ENCODE results near the gene APOA5. TPM values are rescaled to one million over a fixed set of nuclear protein-coding genes. Genes with fewer than 3 reads are reported as not detected.
A peak's percentile ranks its signal among the peaks of the same experiment; 100 is the strongest.
"Not testable (repeated sequence)": the region's sequence is repeated elsewhere in the genome, so short reads cannot be mapped to it uniquely, and the experiment has no call there.

Gene APOA5
- total RNA-seq, 1 donor from 2014 or later: 757 TPM

GRCh38 chr11:116777056-116777455, 14.6 kb downstream of the APOA5 start:
- DNase-seq (ENCODE audit: low spot score) (no peak), ATAC-seq (no peak)

GRCh38 chr11:116776522-116776984, 15.1 kb downstream of the APOA5 start:
- ATAC-seq: no peak
- no peak for DNase-seq (ENCODE audit: low spot score)

GRCh38 chr11:116775975-116776374, 15.7 kb downstream of the APOA5 start:
- ATAC-seq (no peak), DNase-seq (ENCODE audit: low spot score) (no peak)

GRCh38 chr11:116774661-116775060, 17.0 kb downstream of the APOA5 start:
- DNase-seq (ENCODE audit: low spot score) (no peak), ATAC-seq (peak; percentile 32)

DNA sequence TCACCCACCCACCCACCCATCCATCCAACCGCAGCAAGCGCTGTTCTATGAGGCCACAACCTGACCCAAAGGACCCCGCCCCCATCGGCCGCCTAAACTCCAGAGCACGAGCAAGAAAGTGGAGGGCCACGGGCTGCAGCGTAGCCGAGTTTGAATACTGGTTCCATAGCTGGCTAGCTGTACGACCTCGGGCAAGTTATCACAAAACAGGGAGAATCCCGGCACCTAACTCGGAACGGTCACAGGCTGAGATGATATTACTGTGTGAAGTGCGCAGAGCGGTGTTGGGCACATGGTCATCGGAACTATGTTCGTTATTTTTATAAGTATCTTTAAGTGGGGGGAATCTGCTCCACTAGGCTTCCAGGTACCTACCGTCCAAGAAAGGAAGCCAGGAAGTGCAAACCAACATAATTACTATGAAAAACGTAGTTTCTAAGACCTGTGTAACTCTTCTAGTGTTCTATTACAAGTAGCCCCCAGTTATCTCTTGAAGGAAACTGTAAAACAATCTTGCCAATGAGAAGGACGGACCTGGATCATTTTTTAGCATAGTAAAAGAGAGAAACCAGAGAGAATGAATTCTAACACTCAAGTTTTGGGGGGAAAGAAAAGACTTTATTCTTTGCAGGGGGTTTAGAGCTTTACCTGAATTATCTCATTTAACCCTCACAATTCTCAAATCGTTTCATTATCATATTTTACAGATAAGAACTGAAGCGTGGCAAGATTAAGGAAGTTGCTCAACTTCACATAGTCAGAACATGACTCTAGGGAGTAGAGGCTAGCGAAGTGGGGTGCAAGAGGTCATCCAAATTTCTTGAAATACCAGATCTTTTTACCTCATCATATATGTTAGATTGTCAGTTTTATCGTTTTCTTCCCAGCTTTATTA, 18.2 kb downstream of the APOA5 start:
- ATAC-seq (peak; percentile 61), DNase-seq (ENCODE audit: low spot score) (no peak)

- ATAC-seq: peak; percentile 91
- peak; percentile 95 for DNase-seq (ENCODE audit: low spot score)
These were observed 19.1 kb downstream of the APOA5 start, which contains the start of gene BUD13 for GRCh38 chr11:116772443-116773202. Gene BUD13 (minus strand): TSS chr11:116772987. CDS start chr11:116772964, 23 bp downstream.

GRCh38 chr11:116771935-116772334, 19.7 kb downstream of the APOA5 start:
- ATAC-seq (no peak), DNase-seq (ENCODE audit: low spot score) (no peak)

GRCh38 chr11:116762132-116762531, 29.5 kb downstream of the APOA5 start:
- no peak for ATAC-seq
- no peak for DNase-seq (ENCODE audit: low spot score)

DNA sequence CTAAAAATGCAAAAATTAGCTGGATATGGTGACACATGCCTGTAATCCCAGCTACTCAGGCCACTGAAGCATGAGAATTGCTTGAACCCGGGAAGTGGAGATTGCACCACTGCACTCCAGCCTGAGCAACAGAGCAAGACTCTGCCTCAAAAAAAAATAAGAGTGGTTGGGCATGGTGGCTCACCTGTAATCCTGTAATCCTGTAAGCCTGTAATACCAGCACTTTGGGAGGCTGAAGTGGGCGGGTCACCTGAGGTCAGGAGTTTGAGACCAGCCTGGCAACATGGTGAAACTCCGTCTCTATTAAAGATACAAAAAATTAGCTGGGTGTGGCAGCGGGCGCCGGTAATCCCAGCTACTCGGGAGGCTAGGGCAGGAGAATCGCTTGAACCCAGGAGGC, 35.6 kb downstream of the APOA5 start:
- not testable (repeated sequence) for ATAC-seq; DNase-seq (ENCODE audit: low spot score)

DNA sequence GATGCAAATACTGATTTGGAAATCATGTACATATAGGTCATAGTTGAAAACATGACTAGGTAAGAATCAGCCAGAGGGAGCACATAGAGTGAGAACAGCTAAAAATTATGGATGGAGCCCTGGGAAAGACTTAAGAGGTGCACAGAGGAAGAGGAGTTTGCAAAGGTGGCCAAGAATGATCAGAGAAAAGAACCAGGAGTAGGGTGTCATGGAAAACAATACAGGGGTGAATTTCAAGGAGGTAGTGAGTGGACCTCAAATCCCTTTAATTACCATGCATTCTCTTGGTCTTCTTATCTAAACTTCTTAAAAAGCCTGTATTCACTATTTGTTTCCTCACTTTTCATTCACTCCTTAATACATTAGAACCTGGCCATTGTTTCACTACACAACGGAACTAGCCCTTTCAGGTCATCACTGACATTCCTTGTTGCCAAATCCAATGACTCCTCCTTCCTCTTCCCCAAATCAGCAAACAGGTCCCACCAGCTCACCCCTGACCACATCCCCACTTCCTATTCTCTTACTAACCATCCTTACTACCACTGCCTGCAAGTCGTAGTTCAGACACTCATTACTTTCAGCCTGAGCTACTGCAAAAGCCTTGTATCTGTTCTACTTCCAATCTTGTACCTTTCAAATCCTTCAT, 41.5 kb downstream of the APOA5 start:
- DNase-seq (ENCODE audit: low spot score) (no peak), ATAC-seq (no peak)

DNA sequence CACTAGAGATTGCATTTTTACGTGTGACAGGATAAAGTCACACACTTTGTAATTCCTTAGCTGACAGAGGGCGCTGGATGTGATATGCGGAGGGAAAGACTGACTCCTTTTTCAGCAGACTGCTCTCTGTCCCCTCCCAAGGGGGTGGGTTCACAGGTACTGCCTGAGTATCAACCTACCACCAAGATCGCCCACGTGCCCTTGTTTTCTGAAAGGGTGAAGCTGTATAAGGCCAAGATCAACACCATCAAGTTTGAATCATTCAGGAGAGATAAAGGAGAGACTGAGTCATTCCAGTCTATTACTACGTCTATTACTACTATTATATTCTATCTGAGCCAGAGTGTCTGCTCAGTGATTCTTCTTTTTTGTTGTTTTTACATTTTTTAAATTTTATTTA, 49.6 kb downstream of the APOA5 start:
- DNase-seq (ENCODE audit: low spot score) (no peak), ATAC-seq (no peak)

DNA sequence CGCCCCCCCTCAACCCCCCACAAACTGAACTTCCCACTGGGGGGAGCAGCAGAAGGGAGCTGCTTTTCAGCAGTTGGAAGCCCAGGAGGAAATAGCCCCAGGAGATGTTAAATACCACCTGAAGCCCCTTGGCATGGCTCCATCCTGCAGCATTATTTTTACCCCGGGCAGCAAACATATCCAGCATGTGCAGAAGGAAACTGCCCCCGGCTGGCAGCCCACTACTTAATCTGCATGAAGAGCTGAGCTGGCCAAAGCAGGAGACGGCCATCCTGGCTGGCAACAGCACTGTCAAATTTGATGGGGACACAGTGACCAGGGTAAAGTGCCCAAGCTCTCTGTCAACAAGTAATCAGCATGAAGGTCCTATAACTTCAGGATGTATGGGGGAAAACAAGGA, 50.9 kb downstream of the APOA5 start:
- no peak for DNase-seq (ENCODE audit: low spot score)
- ATAC-seq: no peak

Other genes with a start within 250 kb of the APOA5 start
- 4.7 TPM for gene BUD13, start 18.9 kb downstream of the APOA5 start, total RNA-seq
- gene ZPR1, start 3.9 kb downstream of the APOA5 start, total RNA-seq: 53.4 TPM
- 102 TPM for gene APOA4, start 31.4 kb upstream of the APOA5 start, total RNA-seq
- 11,492 TPM for gene APOC3, start 38.0 kb upstream of the APOA5 start, total RNA-seq
- gene APOA1, start 45.7 kb upstream of the APOA5 start, total RNA-seq: 9,787 TPM